Measurements from ENCODE around the gene OR4S2. TPM values are rescaled to one million over a fixed set of nuclear protein-coding genes. Genes with fewer than 3 reads are reported as not detected.

Gene OR4S2
- total and polyA plus RNA-seq, 2 donors (not counting 3 experiments of a cell fraction or from before 2014, with no cell fraction given) = not detected

GRCh38 chr11:55701429-55701828, 53.3 kb downstream of the OR4S2 start:
- no peaks in the 10 kb centered on the region for H3K27me3 ChIP-seq (ENCODE audit: control insufficient read depth in 2 of 2, insufficient read depth in 2 of 2, low read length in 2 of 2)
- no peaks in the 10 kb centered on the region for H4K20me1 ChIP-seq (replicated peaks; ENCODE audit: control insufficient read depth, extremely low read depth, insufficient read depth, low read length)
- TF ChIP-seq MYC (IDR thresholded peaks at IDR 0.05; ENCODE audit: low read depth, low read length) (no peak), GATA2 (IDR thresholded peaks at IDR 0.05; ENCODE audit: insufficient read depth, insufficient read length, low read depth, low read length) (no peak), CTCF (IDR thresholded peaks at IDR 0.05; ENCODE audit: extremely low read depth in 1 of 2, insufficient read depth in 1 of 2, low read depth in 1 of 2, low read length in 2 of 2) (no peak), FOS (IDR thresholded peaks at IDR 0.05; ENCODE audit: borderline replicate concordance, insufficient read depth, low read length) (no peak), JUN (IDR thresholded peaks at IDR 0.05; ENCODE audit: borderline replicate concordance, insufficient read depth, insufficient read length, low read depth) (no peak), MAX (IDR thresholded peaks at IDR 0.05; ENCODE audit: insufficient read depth, insufficient read length) (no peak), POLR2A (IDR thresholded peaks at IDR 0.05; ENCODE audit: low read depth, low read length) (no peak), POLR2AphosphoS5 (IDR thresholded peaks at IDR 0.05; ENCODE audit: insufficient read depth, low read depth, low read length) (no peak), EZH2 (IDR thresholded peaks at IDR 0.05; ENCODE audit: borderline replicate concordance, low read depth, low read length, severe bottlenecking) (no peak)
- intact Hi-C loops (cut with micrococcal nuclease) (no loop called here), dilution Hi-C loops (cut with MboI; ENCODE audit: extremely low pct_ligation_motif_present, low sequenced_read_pairs) (no loop called here)
- no peak overlapping the region for H3K27ac ChIP-seq (ENCODE audit: insufficient read depth, low read depth, low read length)
- H3K4me2 ChIP-seq (ENCODE audit: insufficient read depth, low read length) = no peak overlapping the region
- CTCF ChIA-PET = no interaction called here
- no peaks in the 10 kb centered on the region for H3K9me1 ChIP-seq (replicated peaks; ENCODE audit: control insufficient read depth, extremely low read depth, insufficient read depth, low read length)
- POLR2A ChIA-PET = no interaction called here
- no TSS peak for BruUV-seq (replicated peaks)
- no peak overlapping the region for H3K9ac ChIP-seq (replicated peaks; ENCODE audit: extremely low read depth, insufficient read depth, low read length)
- no peaks in the 10 kb centered on the region for H3K4me1 ChIP-seq (ENCODE audit: control insufficient read depth, extremely low read depth, insufficient read depth, low read length)
- no peak overlapping the region for H2AFZ ChIP-seq (ENCODE audit: low read depth, low read length)
- peaks cover 12% of the 10 kb centered on the region for H3K9me3 ChIP-seq (replicated peaks; ENCODE audit: control insufficient read depth, insufficient read depth, low read length)
- FAIRE-seq (no peak), DNase-seq (ENCODE audit: low read depth, low spot score) (no peak)
- no peaks in the 10 kb centered on the region for H3K36me3 ChIP-seq (ENCODE audit: control insufficient read depth in 2 of 2, extremely low read depth in 1 of 2, insufficient read depth in 2 of 2, low read length in 2 of 2)
- H3K79me2 ChIP-seq (ENCODE audit: control insufficient read depth, insufficient read depth, low read length) = no peaks in the 10 kb centered on the region
- H3K4me3 ChIP-seq (replicated peaks in 1 of 3; ENCODE audit: insufficient read depth in 1 of 3, low read depth in 1 of 3, low read length in 3 of 3) = no peak overlapping the region

Other genes with a start within 250 kb of the OR4S2 start
- not detected in 2 replicates for gene OR4C15, start 93.9 kb upstream of the OR4S2 start, total RNA-seq
- not detected in 2 replicates for gene OR4C15, start 93.9 kb upstream of the OR4S2 start, polyA plus RNA-seq
- not detected in 2 replicates for gene OR4C16, start 76.2 kb upstream of the OR4S2 start, total RNA-seq
- gene OR4C16, start 76.2 kb upstream of the OR4S2 start, polyA plus RNA-seq = not detected in 2 replicates
- gene OR4C11, start 40.7 kb upstream of the OR4S2 start, total RNA-seq = not detected in 2 replicates
- gene OR4C11, start 40.7 kb upstream of the OR4S2 start, polyA plus RNA-seq = not detected in 2 replicates
- not detected in 2 replicates for gene OR4P4, start 13.2 kb upstream of the OR4S2 start, total RNA-seq
- gene OR4P4, start 13.2 kb upstream of the OR4S2 start, polyA plus RNA-seq = not detected in 2 replicates
- not detected in 2 replicates for gene OR4C6, start 13.9 kb downstream of the OR4S2 start, total RNA-seq
- not detected in 2 replicates for gene OR4C6, start 13.9 kb downstream of the OR4S2 start, polyA plus RNA-seq
- gene OR5D13, start 125.1 kb downstream of the OR4S2 start, total RNA-seq = not detected in 2 replicates
- gene OR5D13, start 125.1 kb downstream of the OR4S2 start, polyA plus RNA-seq = not detected in 2 replicates
- not detected in 2 replicates for gene OR5D14, start 147.2 kb downstream of the OR4S2 start, total RNA-seq
- gene OR5D14, start 147.2 kb downstream of the OR4S2 start, polyA plus RNA-seq = not detected in 2 replicates
- not detected in 2 replicates for gene OR5L1, start 163.0 kb downstream of the OR4S2 start, total RNA-seq
- not detected in 2 replicates for gene OR5L1, start 163.0 kb downstream of the OR4S2 start, polyA plus RNA-seq
- gene OR5D18, start 171.3 kb downstream of the OR4S2 start, total RNA-seq = not detected in 2 replicates
- not detected in 2 replicates for gene OR5D18, start 171.3 kb downstream of the OR4S2 start, polyA plus RNA-seq
- not detected in 2 replicates for gene OR5L2, start 178.9 kb downstream of the OR4S2 start, total RNA-seq
- not detected in 2 replicates for gene OR5L2, start 178.9 kb downstream of the OR4S2 start, polyA plus RNA-seq
- not detected in 2 replicates for gene OR5D16, start 190.4 kb downstream of the OR4S2 start, total RNA-seq
- not detected in 2 replicates for gene OR5D16, start 190.4 kb downstream of the OR4S2 start, polyA plus RNA-seq
- not detected in 2 replicates for gene TRIM51, start 235.0 kb downstream of the OR4S2 start, total RNA-seq
- gene TRIM51, start 235.0 kb downstream of the OR4S2 start, polyA plus RNA-seq = not detected in 2 replicates

Measured in endothelial cell of umbilical vein (primary cell).